K562 (cell line): ENCODE data around the gene ZNF598. TPM values are rescaled to one million over a fixed set of nuclear protein-coding genes. Genes with fewer than 3 reads are reported as not detected.

Experiments
- ARID3B ChIP-seq: fragments of 250-450 bp; sonication (Bioruptor Pico); IDR thresholded peaks from 2 replicates; pipeline ENCODE4 v1.4.0; 2020; ENCODE audit warnings: borderline replicate concordance
- ARNT ChIP-seq, 2 experiments: fragments of 450-650 bp; IDR thresholded peaks; 2 replicates each; pipeline ENCODE4 v1.6.1; 2016; ENCODE audit warnings: mild to moderate bottlenecking in 1 of 2
- DIDO1 ChIP-seq: fragments of 450-650 bp; IDR thresholded peaks from 2 replicates; pipeline ENCODE4 v1.6.1; 2016; ENCODE audit warnings: low read depth, missing biosample characterization, missing genetic modification characterization
- ELK3 ChIP-seq: fragments of 450-650 bp; formaldehyde crosslinking; IDR thresholded peaks from 2 replicates; pipeline ENCODE4 v1.4.0; 2020; ENCODE audit warnings: mild to moderate bottlenecking
- ETS2 ChIP-seq: IDR thresholded peaks from 2 replicates; pipeline ENCODE4 v1.6.1; 2016; ENCODE audit warnings: borderline replicate concordance, missing genetic modification characterization, mild to moderate bottlenecking, moderate library complexity, missing compliant biosample characterization; ENCODE audit not compliant: poor library complexity, severe bottlenecking
- IRF2 ChIP-seq: sonication (generic); formaldehyde crosslinking; IDR thresholded peaks from 2 replicates; pipeline ENCODE4 v1.8.1; 2022; ENCODE audit warnings: mild to moderate bottlenecking, missing genetic modification reagents
- KLF1 ChIP-seq: fragments of 450-650 bp; IDR thresholded peaks from 2 replicates; pipeline ENCODE4 v1.6.1; 2016; ENCODE audit warnings: missing genetic modification characterization, missing compliant biosample characterization
- KLF13 ChIP-seq: fragments of 450-650 bp; IDR thresholded peaks from 2 replicates; pipeline ENCODE4 v1.6.1; 2016; ENCODE audit warnings: missing genetic modification characterization, low read depth, mild to moderate bottlenecking, missing compliant biosample characterization, moderate library complexity, borderline replicate concordance
- MEF2A ChIP-seq: IDR thresholded peaks from 2 replicates; pipeline ENCODE4 v1.6.1; 2011; ENCODE audit warnings: low read depth, mild to moderate bottlenecking, low read length, moderate library complexity; ENCODE audit not compliant: control insufficient read depth
- MTA1 ChIP-seq: fragments of 450-650 bp; IDR thresholded peaks from 2 replicates; pipeline ENCODE4 v1.6.1; 2017; ENCODE audit warnings: borderline replicate concordance
- NONO ChIP-seq, 2 experiments: fragments of 200-400 bp in 1 of 2; fragments of 450-650 bp in 1 of 2; formaldehyde crosslinking in 1 of 2; IDR thresholded peaks; 2 replicates each; pipeline ENCODE4 v1.6.1; 2017; ENCODE audit warnings: low read depth in 2 of 2, mild to moderate bottlenecking in 2 of 2, moderate library complexity in 2 of 2, low read length in 1 of 2
- NR2C1 ChIP-seq, 2 experiments: fragments of 450-650 bp; IDR thresholded peaks; 2 replicates each; pipeline ENCODE4 v1.6.1; 2017; ENCODE audit warnings: mild to moderate bottlenecking in 2 of 2, antibody characterized with exemption in 1 of 2, inconsistent platforms in 1 of 2, missing compliant biosample characterization in 1 of 2, missing genetic modification characterization in 1 of 2
- NRF1 ChIP-seq, 2 experiments: fragments of 450-650 bp; IDR thresholded peaks in 1 of 2; conservative IDR thresholded peaks in 1 of 2; 2 replicates each; pipeline ENCODE4 v1.6.1; 2014; ENCODE audit warnings: mild to moderate bottlenecking in 2 of 2
- SETDB1 ChIP-seq: IDR thresholded peaks from one replicate; pipeline ENCODE4 v1.6.1; 2012; ENCODE audit warnings: low read length, control low read depth, inconsistent platforms
- SP1 ChIP-seq: sonication (generic); formaldehyde crosslinking; IDR thresholded peaks from 2 replicates; pipeline ENCODE4 v1.8.1; 2022; ENCODE audit warnings: mild to moderate bottlenecking, missing genetic modification reagents
- TAF15 ChIP-seq: fragments of 200-400 bp; formaldehyde crosslinking; IDR thresholded peaks from 2 replicates; pipeline ENCODE4 v1.6.1; 2017; ENCODE audit warnings: mild to moderate bottlenecking, low read depth, low read length, moderate library complexity
- ZBTB49 ChIP-seq: sonication (generic); formaldehyde crosslinking; IDR thresholded peaks from 2 replicates; pipeline ENCODE4 v1.8.0; 2022; ENCODE audit warnings: missing genetic modification reagents, mild to moderate bottlenecking, borderline replicate concordance
- ZBTB7A ChIP-seq: IDR thresholded peaks from 2 replicates; pipeline ENCODE4 v1.6.1; 2011; ENCODE audit warnings: low read depth, mild to moderate bottlenecking, low read length, moderate library complexity, borderline replicate concordance; ENCODE audit not compliant: control insufficient read depth
- ZNF707 ChIP-seq: fragments of 250-450 bp; sonication (Bioruptor Pico); conservative IDR thresholded peaks from 2 replicates; pipeline ENCODE4 v1.8.0; 2022; ENCODE audit warnings: inconsistent platforms, mild to moderate bottlenecking, moderate library complexity
- ZZZ3 ChIP-seq: fragments of 450-650 bp; IDR thresholded peaks from 2 replicates; pipeline ENCODE4 v1.6.1; 2016; ENCODE audit warnings: antibody characterized with exemption, mild to moderate bottlenecking, moderate library complexity
- polyA plus RNA-seq, 8 experiments: library from polyadenylated mRNA; depleted of rRNA in 4 of 8; stranded (reverse) in 5 of 8; unstranded in 3 of 8; fragments of >200 nt; fragmentation: Nextera tagmentation in 2 of 8; fragmentation: Illumina TruSeq in 1 of 8; extraction: Ambion mirVana in 2 of 8; extraction: Trizol in 1 of 8; gene quantifications; 2 replicates each; pipeline versions ENCODE4 v1.2.1 to v1.2.3, GENCODE V29; 2011 to 2014; ENCODE audit warnings: inconsistent platforms in 1 of 8, missing spikeins in 1 of 8
- total RNA-seq, 7 experiments: library from RNA; depleted of rRNA in 6 of 7; stranded (reverse); fragments of >200 nt in 6 of 7; fragmentation: Illumina TruSeq in 2 of 7; extraction: Trizol in 2 of 7; gene quantifications; 2 replicates each; pipeline versions ENCODE4 v1.2.1 to v1.2.3, GENCODE V29; 2011 to 2021; ENCODE audit warnings: low replicate concordance in 1 of 7

Gene ZNF598
- total and polyA plus RNA-seq, 9 of the 15 experiments (the other 6 are each of a cell fraction or from before 2014, with no cell fraction given) = 0.11 to 115 (median 29.6) TPM

- TF ChIP-seq TAF15 (no peak), IRF2 (CRISPR knock-in tag) (no peak), NRF1 (conservative IDR thresholded peaks at IDR 0.05 in 1 of 2, IDR thresholded peaks at IDR 0.05 in 1 of 2) (peak; percentile 46 to 49; a peak in 3 of 4 replicates), MEF2A (0 out of 2 replicates have a peak, but pooled peaks have one; percentile 10), ZBTB7A (peak; percentile 58; the same call in 1 of the 2 replicates), SETDB1 (no peak), SP1 (CRISPR knock-in tag) (peak; percentile 92), ARNT (IDR thresholded peaks at IDR 0.05) (no peak), DIDO1 (tag) (0 out of 2 replicates have a peak, but pooled peaks have one; percentile 18), ETS2 (peak; percentile 43), ARID3B (CRISPR knock-in tag) (peak; percentile 20; the same call in 1 of the 2 replicates), ZBTB49 (CRISPR knock-in tag) (peak; percentile 84; the same call in 1 of the 2 replicates), ZZZ3 (peak; percentile 98), MTA1 (peak; percentile 98), KLF1 (tag) (0 out of 2 replicates have a peak, but pooled peaks have one; percentile 32), NR2C1 (IDR thresholded peaks at IDR 0.05) (no peak), NR2C1 (tag; IDR thresholded peaks at IDR 0.05) (0 out of 2 replicates have a peak, but pooled peaks have one; percentile 35), ZNF707 (peak; percentile 54; the same call in 1 of the 2 replicates), KLF13 (tag) (peak; percentile 70; the same call in 1 of the 2 replicates), NONO (IDR thresholded peaks at IDR 0.05; ENCODE audit: low read depth in 2 of 2, low read length in 1 of 2) (peak; percentile 81 to 98; a peak in 3 of 4 replicates), ELK3 (no peak)
These were observed 44.9 kb downstream of the ZNF598 start, which contains the start of gene RPS2 (continued) for GRCh38 chr16:1964506-1965395.
